KMS-11 (cell line): ENCODE measurements around the gene TBR1.

Source experiments
- H2AFZ ChIP-seq: fragments of 200-600 bp; sonication (generic); 2 replicates; pipeline ENCODE4 v1.6.1; 2016; ENCODE audit warnings: antibody characterized with exemption, mixed run types, low read depth
- H3K27ac ChIP-seq: fragments of 200-600 bp; sonication (generic); 2 replicates; pipeline ENCODE4 v1.6.1; 2016; ENCODE audit warnings: mild to moderate bottlenecking, mixed run types
- H3K27me3 ChIP-seq: fragments of 200-600 bp; sonication (generic); 2 replicates; pipeline ENCODE4 v1.6.1; 2017; ENCODE audit warnings: mild to moderate bottlenecking, low read depth, mixed run types, moderate library complexity; ENCODE audit not compliant: insufficient read depth
- H3K36me3 ChIP-seq: fragments of 200-600 bp; sonication (generic); 2 replicates; pipeline ENCODE4 v1.6.1; 2017; ENCODE audit warnings: mild to moderate bottlenecking, mixed run types; ENCODE audit not compliant: insufficient read depth
- H3K4me1 ChIP-seq: fragments of 200-600 bp; sonication (generic); 2 replicates; pipeline ENCODE4 v1.6.1; 2016; ENCODE audit warnings: mild to moderate bottlenecking, low read depth, mixed run types; ENCODE audit not compliant: poor library complexity, severe bottlenecking
- H3K4me2 ChIP-seq: fragments of 200-600 bp; sonication (generic); 2 replicates; pipeline ENCODE4 v1.7.0; 2016; ENCODE audit warnings: mild to moderate bottlenecking, mixed run types
- H3K4me3 ChIP-seq: fragments of 200-600 bp; sonication (generic); IDR thresholded peaks from 2 replicates; pipeline ENCODE4 v1.6.1; 2017; ENCODE audit warnings: low read depth, low read length, mixed read lengths; ENCODE audit not compliant: insufficient read depth
- H3K79me2 ChIP-seq: fragments of 200-600 bp; sonication (generic); 2 replicates; pipeline ENCODE4 v1.6.1; 2016; ENCODE audit warnings: low read depth, mixed run types; ENCODE audit not compliant: insufficient read depth
- H3K9ac ChIP-seq: fragments of 200-600 bp; sonication (generic); 2 replicates; pipeline ENCODE4 v1.6.1; 2016; ENCODE audit warnings: mild to moderate bottlenecking, mixed run types
- H4K20me1 ChIP-seq: fragments of 200-600 bp; sonication (generic); 2 replicates; pipeline ENCODE4 v1.6.1; 2016; ENCODE audit warnings: mild to moderate bottlenecking, mixed run types; ENCODE audit not compliant: insufficient read depth
- CTCF ChIP-seq: fragments of 200-600 bp; sonication (generic); conservative IDR thresholded peaks from 2 replicates; pipeline ENCODE4 v1.6.1; 2017; ENCODE audit warnings: low read depth, mild to moderate bottlenecking, antibody characterized with exemption, low read length, moderate library complexity, mixed read lengths

The TBR1 gene

GRCh38 chr2:161381546-161381945, 34.6 kb upstream of the TBR1 start:
- H3K4me3 ChIP-seq, result no peak overlapping the region
- no peaks in the 10 kb centered on the region for H3K79me2 ChIP-seq
- H3K9ac ChIP-seq, result no peak overlapping the region
- H3K4me1 ChIP-seq, result peaks cover 43% of the 10 kb centered on the region
- no peaks in the 10 kb centered on the region for H3K36me3 ChIP-seq
- H3K27ac ChIP-seq, result no peak overlapping the region
- no peak for TF ChIP-seq CTCF
- H4K20me1 ChIP-seq, result 0 out of 2 replicates have a peak, but pooled peaks cover 2% of the 10 kb centered on the region
- no peaks in the 10 kb centered on the region for H3K27me3 ChIP-seq
- H2AFZ ChIP-seq, result no peak overlapping the region
- H3K4me2 ChIP-seq, result no peak overlapping the region

GRCh38 chr2:161382747-161383146, 33.4 kb upstream of the TBR1 start:
- no peaks in the 10 kb centered on the region for H3K27me3 ChIP-seq
- peaks cover 46% of the 10 kb centered on the region for H3K4me1 ChIP-seq
- no peaks in the 10 kb centered on the region for H3K36me3 ChIP-seq
- no peak overlapping the region for H3K27ac ChIP-seq
- no peak for TF ChIP-seq CTCF
- H3K4me3 ChIP-seq, result no peak overlapping the region
- H3K79me2 ChIP-seq, result no peaks in the 10 kb centered on the region
- H3K4me2 ChIP-seq, result no peak overlapping the region
- H2AFZ ChIP-seq, result no peak overlapping the region
- H4K20me1 ChIP-seq, result 0 out of 2 replicates have a peak, but pooled peaks cover 2% of the 10 kb centered on the region
- H3K9ac ChIP-seq, result no peak overlapping the region

GRCh38 chr2:161384864-161385263, 31.2 kb upstream of the TBR1 start:
- TF ChIP-seq CTCF, result no peak
- peaks cover 56% of the 10 kb centered on the region for H3K4me1 ChIP-seq
- no peaks in the 10 kb centered on the region for H3K36me3 ChIP-seq
- H3K79me2 ChIP-seq, result 0 out of 2 replicates have a peak, but pooled peaks cover 5% of the 10 kb centered on the region
- peak overlapping the region; percentile 12; the same call in 1 of the 2 replicates for H3K27ac ChIP-seq
- no peaks in the 10 kb centered on the region for H3K27me3 ChIP-seq
- no peak overlapping the region for H3K4me3 ChIP-seq
- peak overlapping the region; percentile 42 for H3K4me2 ChIP-seq
- H2AFZ ChIP-seq, result no peak overlapping the region
- H4K20me1 ChIP-seq, result 0 out of 2 replicates have a peak, but pooled peaks cover 2% of the 10 kb centered on the region
- no peak overlapping the region for H3K9ac ChIP-seq

GRCh38 chr2:161386228-161386824, 29.8 kb upstream of the TBR1 start:
- Histone ChIP-seq H3K4me1 (peaks cover 71% of the 10 kb centered on the region), H3K4me2 (peak overlapping the region; percentile 37)

More at GRCh38 chr2:161386228-161386824, 29.8 kb upstream of the TBR1 start:
- no peak for TF ChIP-seq CTCF
- Histone ChIP-seq H3K27me3 (no peaks in the 10 kb centered on the region), H3K4me3 (no peak overlapping the region), H3K79me2 (0 out of 2 replicates have a peak, but pooled peaks cover 5% of the 10 kb centered on the region), H4K20me1 (0 out of 2 replicates have a peak, but pooled peaks cover 2% of the 10 kb centered on the region), H2AFZ (no peak overlapping the region), H3K36me3 (no peaks in the 10 kb centered on the region), H3K9ac (no peak overlapping the region), H3K27ac (no peak overlapping the region)
